CD4-positive, alpha-beta T cell treated with Interleukin-12 subunit alpha and Interleukin-12 subunit beta, for 1 hour (primary cell): Measurements from ENCODE around the gene OASL.

Experiments used
- DNase-seq: peaks from one replicate; pipeline ENCODE4 v3.0.0-alpha.2; 2020

The OASL gene

GRCh38 chr12:121010860-121011259 lies 28.2 kb downstream of the OASL start:
- no peak for DNase-seq

DNA sequence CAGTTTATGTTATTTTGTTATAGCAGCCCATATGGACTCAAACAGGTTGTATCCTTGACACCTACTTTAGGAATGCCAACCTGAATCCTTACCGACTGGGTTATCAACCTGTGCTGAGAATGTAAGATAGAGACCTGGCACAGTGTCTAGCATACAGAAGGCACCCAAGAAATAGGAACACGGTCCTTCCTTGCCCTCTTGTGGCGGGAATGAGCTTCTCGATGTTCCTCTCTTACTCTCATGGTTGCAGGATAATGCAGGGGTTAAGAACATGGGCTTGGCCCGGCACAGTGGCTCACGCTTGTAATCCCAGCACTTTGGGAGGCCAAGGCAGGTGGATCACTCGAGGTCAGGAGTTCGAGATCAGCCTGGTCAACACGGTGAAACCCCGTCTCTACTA lies 29.3 kb downstream of the OASL start:
- no peak for DNase-seq

GRCh38 chr12:121008347-121009098 lies 30.5 kb downstream of the OASL start:
- no peak for DNase-seq

- DNase-seq: peak; percentile 52
Measured at GRCh38 chr12:121005346-121005815, 33.7 kb downstream of the OASL start.

GRCh38 chr12:121004253-121004815 lies 34.7 kb downstream of the OASL start:
- DNase-seq: no peak

DNA sequence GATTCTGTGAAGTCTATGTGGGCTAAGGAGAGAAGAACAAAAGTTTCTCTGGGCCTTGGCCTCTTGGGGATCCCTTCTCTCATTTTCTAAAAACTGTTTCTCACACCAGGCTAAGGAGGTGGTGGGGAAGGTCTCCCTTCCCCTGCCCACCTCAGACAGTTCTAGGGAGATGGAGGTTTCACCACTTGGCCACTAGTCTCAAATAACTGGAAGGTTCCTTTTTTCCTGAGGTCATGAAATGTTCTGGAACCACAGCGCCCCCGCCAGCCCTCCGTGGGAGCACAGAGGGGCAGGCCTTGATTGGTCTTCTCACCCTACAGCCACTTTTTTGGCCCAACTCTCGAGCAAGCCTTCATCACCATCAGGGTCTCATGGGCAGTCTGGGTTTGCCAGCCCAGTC lies 35.4 kb downstream of the OASL start:
- DNase-seq: no peak

- no peak for DNase-seq
Measured at GRCh38 chr12:121001841-121002483, 37.1 kb downstream of the OASL start.

GRCh38 chr12:121001060-121001459 lies 38.0 kb downstream of the OASL start:
- DNase-seq: no peak

GRCh38 chr12:121000530-121000929 lies 38.5 kb downstream of the OASL start:
- DNase-seq: no peak

DNA sequence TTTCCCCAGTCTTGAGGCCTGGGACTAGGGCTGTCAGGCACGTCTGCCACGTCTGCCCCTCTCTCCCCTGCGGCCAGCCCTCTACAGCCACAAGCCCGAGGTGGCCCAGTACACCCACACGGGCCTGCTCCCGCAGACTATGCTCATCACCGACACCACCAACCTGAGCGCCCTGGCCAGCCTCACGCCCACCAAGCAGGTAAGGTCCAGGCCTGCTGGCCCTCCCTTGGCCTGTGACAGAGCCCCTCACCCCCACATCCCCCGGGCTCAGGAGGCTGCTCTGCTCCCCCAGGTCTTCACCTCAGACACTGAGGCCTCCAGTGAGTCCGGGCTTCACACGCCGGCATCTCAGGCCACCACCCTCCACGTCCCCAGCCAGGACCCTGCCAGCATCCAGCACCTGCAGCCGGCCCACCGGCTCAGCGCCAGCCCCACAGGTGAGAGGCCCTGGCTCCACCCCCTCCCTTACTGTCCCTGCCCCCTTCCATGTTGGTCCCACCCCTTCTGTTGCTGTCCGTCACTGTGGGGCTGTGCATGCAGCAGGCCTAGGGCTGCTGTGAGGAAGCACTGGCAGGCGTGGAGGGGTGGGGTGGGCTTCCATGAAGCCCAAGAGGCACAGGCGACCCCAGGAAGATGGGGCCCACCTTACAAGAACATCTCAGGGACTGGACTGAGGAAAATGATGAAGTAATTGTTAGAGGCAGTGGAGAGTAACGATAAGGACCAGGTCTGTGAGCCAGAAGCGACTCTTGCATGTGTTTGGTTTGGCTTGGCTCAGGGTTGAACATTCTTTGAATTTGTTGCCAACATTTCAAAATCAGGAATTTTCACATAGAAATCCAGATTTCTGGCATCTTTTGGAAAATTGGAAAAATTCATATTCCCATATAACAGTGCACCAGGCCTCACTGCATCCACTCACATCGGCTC lies 39.6 kb downstream of the OASL start:
- no peak for DNase-seq

- no peak for DNase-seq
Measured at GRCh38 chr12:120998435-120998834, 40.6 kb downstream of the OASL start.

- no peak for DNase-seq
Measured at GRCh38 chr12:120997448-120997847, 41.6 kb downstream of the OASL start.

DNA sequence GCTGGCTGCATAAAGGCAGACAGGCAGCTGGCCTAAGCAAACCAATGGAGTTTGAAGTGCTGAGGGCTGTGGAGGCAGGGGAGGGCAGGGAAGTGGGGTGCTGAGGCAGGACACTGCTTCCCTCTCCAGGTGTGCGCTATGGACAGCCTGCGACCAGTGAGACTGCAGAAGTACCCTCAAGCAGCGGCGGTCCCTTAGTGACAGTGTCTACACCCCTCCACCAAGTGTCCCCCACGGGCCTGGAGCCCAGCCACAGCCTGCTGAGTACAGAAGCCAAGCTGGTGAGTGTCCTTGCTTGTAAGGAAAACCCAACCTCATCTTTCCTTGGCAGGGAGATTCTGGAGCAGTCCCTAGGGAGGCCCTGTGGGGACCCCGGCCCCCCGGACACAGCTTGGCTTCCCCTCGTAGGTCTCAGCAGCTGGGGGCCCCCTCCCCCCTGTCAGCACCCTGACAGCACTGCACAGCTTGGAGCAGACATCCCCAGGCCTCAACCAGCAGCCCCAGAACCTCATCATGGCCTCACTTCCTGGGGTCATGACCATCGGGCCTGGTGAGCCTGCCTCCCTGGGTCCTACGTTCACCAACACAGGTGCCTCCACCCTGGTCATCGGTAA lies 42.8 kb downstream of the OASL start:
- no peak for DNase-seq

DNA sequence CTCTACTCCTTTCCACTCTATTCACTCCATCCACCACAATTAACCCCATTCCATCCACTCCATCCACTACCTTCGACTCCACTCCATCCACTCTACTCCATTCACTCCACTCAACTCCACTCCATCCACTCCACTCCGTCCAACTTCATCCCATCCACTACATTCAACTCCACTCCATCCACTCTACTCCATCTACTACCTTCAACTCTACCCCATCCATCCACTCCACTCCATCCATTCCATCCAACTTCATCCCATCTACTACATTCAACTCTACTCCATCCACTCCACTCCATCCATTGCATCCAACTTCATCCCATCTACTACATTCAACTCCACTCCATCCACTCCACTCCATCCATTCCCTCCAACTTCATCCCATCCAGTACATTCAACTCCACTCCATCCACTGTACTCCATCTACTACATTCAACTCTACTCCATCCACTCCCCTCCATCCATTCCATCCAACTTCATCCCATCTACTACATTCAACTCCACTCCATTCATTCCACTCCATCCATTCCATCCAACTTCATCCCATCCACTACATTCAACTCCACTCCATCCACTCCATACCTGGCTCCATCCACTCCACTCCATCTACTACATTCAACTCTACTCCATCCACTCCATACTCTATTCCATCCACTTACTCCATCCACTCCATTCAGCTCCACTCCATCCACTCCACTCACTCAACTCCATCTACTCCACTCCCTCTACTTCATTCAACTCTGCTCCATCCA lies 44.3 kb downstream of the OASL start:
- no peak for DNase-seq

GRCh38 chr12:120994059-120994458 lies 45.0 kb downstream of the OASL start:
- DNase-seq: no peak

DNA sequence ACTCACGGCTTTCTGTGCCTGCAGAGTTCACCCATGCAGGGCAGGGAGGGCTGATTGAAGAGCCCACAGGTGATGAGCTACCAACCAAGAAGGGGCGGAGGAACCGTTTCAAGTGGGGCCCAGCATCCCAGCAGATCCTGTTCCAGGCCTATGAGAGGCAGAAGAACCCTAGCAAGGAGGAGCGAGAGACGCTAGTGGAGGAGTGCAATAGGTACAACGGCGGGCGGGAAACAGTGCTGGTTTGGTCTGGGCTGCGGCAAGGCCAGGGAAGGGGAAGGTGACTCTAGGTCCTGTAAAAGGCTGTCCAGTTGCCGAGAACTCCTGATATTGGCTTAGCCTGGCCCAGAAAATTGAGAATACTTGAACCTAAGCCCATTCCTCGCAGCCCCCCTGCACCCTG lies 45.5 kb downstream of the OASL start:
- DNase-seq: no peak

GRCh38 chr12:120992989-120993388 lies 46.1 kb downstream of the OASL start:
- DNase-seq: no peak

GRCh38 chr12:120991965-120992364 lies 47.1 kb downstream of the OASL start:
- DNase-seq: no peak

DNA sequence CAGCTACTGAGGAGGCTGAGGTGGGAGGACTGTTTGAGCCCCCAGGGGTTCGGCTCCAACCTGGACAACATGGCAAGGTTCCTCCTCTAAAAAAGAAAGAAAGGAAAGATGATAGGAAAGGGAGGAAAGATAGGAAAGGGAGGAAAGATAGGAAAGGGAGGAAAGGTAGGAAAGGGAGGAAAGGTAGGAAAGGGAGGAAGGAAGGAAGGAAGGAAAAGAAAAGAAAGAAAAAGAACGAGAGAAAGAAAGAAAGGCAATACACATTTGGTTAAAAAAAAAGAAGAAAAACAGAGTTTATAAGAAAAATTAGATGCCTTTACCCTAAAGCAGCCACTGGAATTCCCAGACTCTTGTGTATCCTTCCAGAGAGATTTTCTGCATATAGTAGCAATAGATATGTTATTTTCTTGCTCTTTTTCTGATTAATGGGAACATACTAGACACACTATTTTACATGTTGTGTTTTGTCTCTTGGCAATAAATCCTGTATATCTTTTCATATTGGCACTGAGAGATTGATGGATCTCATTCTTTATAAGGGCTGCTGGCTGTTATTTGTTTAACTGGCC lies 48.5 kb downstream of the OASL start:
- no peak for DNase-seq

DNA sequence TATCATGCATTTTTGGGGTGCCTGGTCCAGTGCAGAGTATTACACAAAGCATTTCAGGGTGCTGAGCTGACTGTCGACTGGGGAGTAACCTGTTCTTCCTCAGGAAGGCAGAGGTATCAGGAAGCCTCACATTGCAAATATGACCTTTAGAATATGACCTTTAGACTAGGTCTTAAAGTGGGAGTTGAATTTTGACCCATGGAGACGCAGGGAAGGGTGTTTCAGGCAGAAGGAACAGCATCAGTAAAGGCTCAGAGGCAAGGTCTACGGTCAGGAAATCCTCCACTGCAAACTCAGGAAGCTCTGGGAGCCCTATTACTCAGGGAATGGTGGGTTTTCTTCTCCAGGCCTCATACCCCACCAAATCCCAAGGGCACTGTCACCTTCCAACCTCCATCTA lies 49.4 kb downstream of the OASL start:
- DNase-seq: no peak

GRCh38 chr12:120988658-120989057 lies 50.4 kb downstream of the OASL start:
- DNase-seq: no peak

GRCh38 chr12:120988234-120988633 lies 50.8 kb downstream of the OASL start:
- no peak for DNase-seq
